ENCODE results near the gene HS6ST1. TPM values are rescaled to one million over a fixed set of nuclear protein-coding genes. Genes with fewer than 3 reads are reported as not detected.
A peak's percentile ranks its signal among the peaks of the same experiment; 100 is the strongest.

Gene HS6ST1
- total and polyA plus RNA-seq, 9 donors = 12.9 to 62.5 (median 45.3) TPM

- no peak overlapping the region for H3K27ac ChIP-seq
- 83 to 89% (median 85%) methylated on average over 7 of the region's 7 CpGs for WGBS, 3 donors
Observed at GRCh38 chr2:128284037-128284441, 34.6 kb downstream of the HS6ST1 start.

GRCh38 chr2:128282976-128283810 lies 35.5 kb downstream of the HS6ST1 start:
- no peaks in the 10 kb centered on the region for H3K27me3 ChIP-seq
- intact Hi-C loops (cut with DNase I) = no loop called here
- TF ChIP-seq CTCF (IDR thresholded peaks at IDR 0.05) = no peak
- TF ChIP-seq EP300 (IDR thresholded peaks at IDR 0.05) = no peak
- TF ChIP-seq POLR2A (IDR thresholded peaks at IDR 0.05) = no peak
- no peaks in the 10 kb centered on the region for H3K36me3 ChIP-seq
- no peaks in the 10 kb centered on the region for H3K9me3 ChIP-seq
- peaks cover 33% of the 10 kb centered on the region for H3K4me1 ChIP-seq (ENCODE audit: insufficient read depth)
- no peak overlapping the region for H3K4me3 ChIP-seq
- 88 to 92% (median 89%) methylated on average over 8 of the region's 8 CpGs for WGBS, 3 donors
- H3K27ac ChIP-seq = no peak overlapping the region
- peak in 2 of 5 donors; percentile 30 to 38 for DNase-seq

More at GRCh38 chr2:128284037-128284441, 34.6 kb downstream of the HS6ST1 start:
- Histone ChIP-seq H3K36me3 (no peaks in the 10 kb centered on the region), H3K27me3 (no peaks in the 10 kb centered on the region), H3K4me3 (no peak overlapping the region), H3K9me3 (no peaks in the 10 kb centered on the region), H3K4me1 (ENCODE audit: insufficient read depth) (peaks cover 33% of the 10 kb centered on the region)
- intact Hi-C loops (cut with DNase I) = no loop called here
- peak in 2 of 5 donors; percentile 14 to 29 for DNase-seq
- TF ChIP-seq EP300 (IDR thresholded peaks at IDR 0.05) (no peak), CTCF (IDR thresholded peaks at IDR 0.05) (no peak), POLR2A (IDR thresholded peaks at IDR 0.05) (no peak)

- intact Hi-C loops (cut with DNase I) = no loop called here
- 70 to 89% (median 78%) methylated on average over 20 to 24 of the region's 24 CpGs for WGBS, 3 donors
- peaks cover 33% of the 10 kb centered on the region for H3K4me1 ChIP-seq (ENCODE audit: insufficient read depth)
- no peak for TF ChIP-seq CTCF (IDR thresholded peaks at IDR 0.05)
- TF ChIP-seq EP300 (IDR thresholded peaks at IDR 0.05) = no peak
- TF ChIP-seq POLR2A (IDR thresholded peaks at IDR 0.05) = no peak
- H3K27me3 ChIP-seq = no peaks in the 10 kb centered on the region
- H3K9me3 ChIP-seq = no peaks in the 10 kb centered on the region
- H3K36me3 ChIP-seq = no peaks in the 10 kb centered on the region
- DNase-seq = peak in 3 of 5 donors; percentile 27 to 46 (median 37)
- H3K27ac ChIP-seq = no peak overlapping the region
- no peak overlapping the region for H3K4me3 ChIP-seq
Observed at GRCh38 chr2:128282246-128282975, 36.3 kb downstream of the HS6ST1 start.

- Histone ChIP-seq H3K9me3 (no peaks in the 10 kb centered on the region), H3K4me3 (no peak overlapping the region), H3K36me3 (no peaks in the 10 kb centered on the region), H3K4me1 (ENCODE audit: insufficient read depth) (peaks cover 28% of the 10 kb centered on the region), H3K27me3 (no peaks in the 10 kb centered on the region), H3K27ac (no peak overlapping the region)
- TF ChIP-seq EP300 (IDR thresholded peaks at IDR 0.05) (no peak), CTCF (IDR thresholded peaks at IDR 0.05) (no peak), POLR2A (IDR thresholded peaks at IDR 0.05) (no peak)
- intact Hi-C loops (cut with DNase I) = no loop called here
- peak in 1 of 5 donors; percentile 29 for DNase-seq
- 65 to 85% (median 78%) methylated on average over 2 of the region's 2 CpGs for WGBS, 3 donors
Observed at GRCh38 chr2:128281852-128282245, 36.8 kb downstream of the HS6ST1 start.
